Panc1 (cell line): ENCODE measurements around the gene FFAR2. TPM values are rescaled to one million over a fixed set of nuclear protein-coding genes. Genes with fewer than 3 reads are reported as not detected.

Experiments used
- ATAC-seq: fragments of 200-7000 bp; cut with Tn5 transposase; 2 replicates; pipeline ENCODE4 v1.9.1; 2020; ENCODE audit warnings: mild to moderate bottlenecking, moderate library complexity
- BruUV-seq: library from RNA; stranded (reverse); fragments of 400-500 nt; replicated peaks from 2 replicates; lab custom pipeline; 2021; lab: Mats Ljungman, UMichigan
- CTCF ChIA-PET: fragments of 300-600 bp; sonication (Branson Sonifier 250); formaldehyde crosslinking; loops from one replicate; lab custom pipeline; 2022; ENCODE audit warnings: antibody characterized with exemption; lab: Charles Lee
- POLR2A ChIA-PET: fragments of 300-600 bp; sonication (Branson Sonifier 250); formaldehyde crosslinking; loops from one replicate; lab custom pipeline; 2022; ENCODE audit warnings: antibody characterized with exemption; lab: Charles Lee
- DNase-seq: peaks from one replicate; pipeline ENCODE4 v3.0.0-alpha.2; 2010; ENCODE audit warnings: low read depth, low spot score
- H3K27ac ChIP-seq: 2 replicates; pipeline ENCODE4 v1.5.1; 2011; ENCODE audit warnings: mild to moderate bottlenecking, low read length, inconsistent platforms
- H3K27me3 ChIP-seq: fragments of 200-500 bp; sonication (Bioruptor generic); 2 replicates; pipeline ENCODE4 v1.6.0; 2014; ENCODE audit warnings: low read length, inconsistent platforms; ENCODE audit not compliant: control insufficient read depth, insufficient read depth
- H3K36me3 ChIP-seq: fragments of 200-500 bp; sonication (Bioruptor generic); 2 replicates; pipeline ENCODE4 v1.5.1; 2014; ENCODE audit warnings: inconsistent platforms, mild to moderate bottlenecking, low read length, moderate library complexity; ENCODE audit not compliant: control insufficient read depth, insufficient read depth
- H3K4me1 ChIP-seq: 2 replicates; pipeline ENCODE4 v1.5.1; 2011; ENCODE audit warnings: inconsistent platforms, mild to moderate bottlenecking, low read length, moderate library complexity; ENCODE audit not compliant: control insufficient read depth, insufficient read depth
- H3K4me3 ChIP-seq, 2 experiments: 2 replicates each; pipeline ENCODE4 v1.5.1; 2011 to 2012; ENCODE audit warnings: low read depth in 2 of 2, low read length in 2 of 2, mild to moderate bottlenecking in 2 of 2, inconsistent platforms in 1 of 2, moderate library complexity in 1 of 2
- H3K9me3 ChIP-seq: fragments of 200-500 bp; sonication (Bioruptor generic); 2 replicates; pipeline ENCODE4 v1.5.1; 2014; ENCODE audit warnings: low read depth, mild to moderate bottlenecking, inconsistent platforms, low read length, moderate library complexity; ENCODE audit not compliant: control insufficient read depth, insufficient read depth
- POLR2AphosphoS5 ChIP-seq: IDR thresholded peaks from 2 replicates; pipeline ENCODE4 v1.6.1; 2012; ENCODE audit warnings: mild to moderate bottlenecking, low read depth, low read length, moderate library complexity
- SIN3A ChIP-seq: IDR thresholded peaks from 2 replicates; pipeline ENCODE4 v1.6.1; 2012; ENCODE audit warnings: low read depth, mild to moderate bottlenecking, low read length, moderate library complexity, borderline replicate concordance; ENCODE audit not compliant: insufficient read depth
- TCF7L2 ChIP-seq: IDR thresholded peaks from 2 replicates; pipeline ENCODE4 v1.6.1; 2011; ENCODE audit warnings: mild to moderate bottlenecking, low read depth, low read length, inconsistent platforms
- in situ Hi-C: cut with HindIII; loops from 2 replicates; pipeline ENCODE4 v1.10.0; 2016; ENCODE audit warnings: low sequenced_read_pairs, low pct_unique_long_range_greater_than_20kb
- intact Hi-C: fragments of 100-400 bp; cut with micrococcal nuclease; formaldehyde crosslinking; loops from one replicate; pipeline ENCODE4 v1.10.0; 2022; ENCODE audit not compliant: unreplicated experiment
- total RNA-seq: library from RNA; stranded (reverse); gene quantifications from one replicate; pipeline ENCODE4 v1.2.1, GENCODE V29; 2021; ENCODE audit not compliant: unreplicated experiment
- TF ChIP-seq, protein P1 (sequence below), 2 experiments: IDR thresholded peaks; 2 replicates each; pipeline ENCODE4 v1.6.1; 2011 to 2012; ENCODE audit warnings: low read depth in 2 of 2, control low read depth in 1 of 2, low read length in 1 of 2, mild to moderate bottlenecking in 1 of 2, moderate library complexity in 1 of 2; ENCODE audit not compliant: insufficient read depth in 1 of 2
- TF ChIP-seq, protein P2 (sequence below): fragments of 450-650 bp; IDR thresholded peaks from 2 replicates; pipeline ENCODE4 v1.5.1; 2017; ENCODE audit warnings: mild to moderate bottlenecking

FFAR2 gene
- total RNA-seq, 1 experiment from 2014 or later: not detected

DNA sequence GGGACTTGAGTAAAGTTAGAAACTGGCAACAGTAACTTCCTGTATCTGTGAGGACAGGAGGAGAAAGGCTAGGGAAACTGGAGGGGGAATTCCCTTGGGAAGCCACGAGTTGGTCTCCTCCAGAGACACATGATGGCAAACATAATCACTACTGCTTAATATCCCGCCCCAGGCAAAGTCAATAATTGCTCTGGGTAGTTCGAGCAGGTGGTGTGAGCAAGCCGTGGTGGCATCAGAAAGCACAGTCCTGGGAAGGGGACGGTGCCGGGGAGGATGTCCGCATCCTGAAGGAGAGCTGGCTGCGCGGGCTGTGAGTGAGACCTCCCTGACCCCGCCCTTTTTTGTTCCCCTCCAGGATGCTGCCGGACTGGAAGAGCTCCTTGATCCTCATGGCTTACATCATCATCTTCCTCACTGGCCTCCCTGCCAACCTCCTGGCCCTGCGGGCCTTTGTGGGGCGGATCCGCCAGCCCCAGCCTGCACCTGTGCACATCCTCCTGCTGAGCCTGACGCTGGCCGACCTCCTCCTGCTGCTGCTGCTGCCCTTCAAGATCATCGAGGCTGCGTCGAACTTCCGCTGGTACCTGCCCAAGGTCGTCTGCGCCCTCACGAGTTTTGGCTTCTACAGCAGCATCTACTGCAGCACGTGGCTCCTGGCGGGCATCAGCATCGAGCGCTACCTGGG is 1.4 kb downstream of the FFAR2 start:
- CTCF ChIA-PET: no interaction called here
- Histone ChIP-seq H3K27me3 (peaks cover 27% of the 10 kb centered on the region), H3K36me3 (no peaks in the 10 kb centered on the region), H3K27ac (no peak overlapping the region), H3K9me3 (no peaks in the 10 kb centered on the region), H3K4me3 (no peak overlapping the region), H3K4me1 (no peaks in the 10 kb centered on the region)
- TF ChIP-seq POLR2AphosphoS5: no peak
- no peak for TF ChIP-seq TCF7L2
- TF ChIP-seq SIN3A: no peak
- TF ChIP-seq, protein P1, sequence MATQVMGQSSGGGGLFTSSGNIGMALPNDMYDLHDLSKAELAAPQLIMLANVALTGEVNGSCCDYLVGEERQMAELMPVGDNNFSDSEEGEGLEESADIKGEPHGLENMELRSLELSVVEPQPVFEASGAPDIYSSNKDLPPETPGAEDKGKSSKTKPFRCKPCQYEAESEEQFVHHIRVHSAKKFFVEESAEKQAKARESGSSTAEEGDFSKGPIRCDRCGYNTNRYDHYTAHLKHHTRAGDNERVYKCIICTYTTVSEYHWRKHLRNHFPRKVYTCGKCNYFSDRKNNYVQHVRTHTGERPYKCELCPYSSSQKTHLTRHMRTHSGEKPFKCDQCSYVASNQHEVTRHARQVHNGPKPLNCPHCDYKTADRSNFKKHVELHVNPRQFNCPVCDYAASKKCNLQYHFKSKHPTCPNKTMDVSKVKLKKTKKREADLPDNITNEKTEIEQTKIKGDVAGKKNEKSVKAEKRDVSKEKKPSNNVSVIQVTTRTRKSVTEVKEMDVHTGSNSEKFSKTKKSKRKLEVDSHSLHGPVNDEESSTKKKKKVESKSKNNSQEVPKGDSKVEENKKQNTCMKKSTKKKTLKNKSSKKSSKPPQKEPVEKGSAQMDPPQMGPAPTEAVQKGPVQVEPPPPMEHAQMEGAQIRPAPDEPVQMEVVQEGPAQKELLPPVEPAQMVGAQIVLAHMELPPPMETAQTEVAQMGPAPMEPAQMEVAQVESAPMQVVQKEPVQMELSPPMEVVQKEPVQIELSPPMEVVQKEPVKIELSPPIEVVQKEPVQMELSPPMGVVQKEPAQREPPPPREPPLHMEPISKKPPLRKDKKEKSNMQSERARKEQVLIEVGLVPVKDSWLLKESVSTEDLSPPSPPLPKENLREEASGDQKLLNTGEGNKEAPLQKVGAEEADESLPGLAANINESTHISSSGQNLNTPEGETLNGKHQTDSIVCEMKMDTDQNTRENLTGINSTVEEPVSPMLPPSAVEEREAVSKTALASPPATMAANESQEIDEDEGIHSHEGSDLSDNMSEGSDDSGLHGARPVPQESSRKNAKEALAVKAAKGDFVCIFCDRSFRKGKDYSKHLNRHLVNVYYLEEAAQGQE (IDR thresholded peaks at IDR 0.05; ENCODE audit: insufficient read depth in 1 of 2, low read depth in 2 of 2, low read length in 1 of 2): no peak
- TF ChIP-seq, protein P2, sequence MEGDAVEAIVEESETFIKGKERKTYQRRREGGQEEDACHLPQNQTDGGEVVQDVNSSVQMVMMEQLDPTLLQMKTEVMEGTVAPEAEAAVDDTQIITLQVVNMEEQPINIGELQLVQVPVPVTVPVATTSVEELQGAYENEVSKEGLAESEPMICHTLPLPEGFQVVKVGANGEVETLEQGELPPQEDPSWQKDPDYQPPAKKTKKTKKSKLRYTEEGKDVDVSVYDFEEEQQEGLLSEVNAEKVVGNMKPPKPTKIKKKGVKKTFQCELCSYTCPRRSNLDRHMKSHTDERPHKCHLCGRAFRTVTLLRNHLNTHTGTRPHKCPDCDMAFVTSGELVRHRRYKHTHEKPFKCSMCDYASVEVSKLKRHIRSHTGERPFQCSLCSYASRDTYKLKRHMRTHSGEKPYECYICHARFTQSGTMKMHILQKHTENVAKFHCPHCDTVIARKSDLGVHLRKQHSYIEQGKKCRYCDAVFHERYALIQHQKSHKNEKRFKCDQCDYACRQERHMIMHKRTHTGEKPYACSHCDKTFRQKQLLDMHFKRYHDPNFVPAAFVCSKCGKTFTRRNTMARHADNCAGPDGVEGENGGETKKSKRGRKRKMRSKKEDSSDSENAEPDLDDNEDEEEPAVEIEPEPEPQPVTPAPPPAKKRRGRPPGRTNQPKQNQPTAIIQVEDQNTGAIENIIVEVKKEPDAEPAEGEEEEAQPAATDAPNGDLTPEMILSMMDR: no peak
- no peak for DNase-seq
- intact Hi-C loops (no loop called here), in situ Hi-C loops (no loop called here)
- no TSS peak for BruUV-seq
- POLR2A ChIA-PET: no interaction called here
- ATAC-seq: 0 out of 2 replicates have a peak, but pooled peaks have one; percentile 12

DNA sequence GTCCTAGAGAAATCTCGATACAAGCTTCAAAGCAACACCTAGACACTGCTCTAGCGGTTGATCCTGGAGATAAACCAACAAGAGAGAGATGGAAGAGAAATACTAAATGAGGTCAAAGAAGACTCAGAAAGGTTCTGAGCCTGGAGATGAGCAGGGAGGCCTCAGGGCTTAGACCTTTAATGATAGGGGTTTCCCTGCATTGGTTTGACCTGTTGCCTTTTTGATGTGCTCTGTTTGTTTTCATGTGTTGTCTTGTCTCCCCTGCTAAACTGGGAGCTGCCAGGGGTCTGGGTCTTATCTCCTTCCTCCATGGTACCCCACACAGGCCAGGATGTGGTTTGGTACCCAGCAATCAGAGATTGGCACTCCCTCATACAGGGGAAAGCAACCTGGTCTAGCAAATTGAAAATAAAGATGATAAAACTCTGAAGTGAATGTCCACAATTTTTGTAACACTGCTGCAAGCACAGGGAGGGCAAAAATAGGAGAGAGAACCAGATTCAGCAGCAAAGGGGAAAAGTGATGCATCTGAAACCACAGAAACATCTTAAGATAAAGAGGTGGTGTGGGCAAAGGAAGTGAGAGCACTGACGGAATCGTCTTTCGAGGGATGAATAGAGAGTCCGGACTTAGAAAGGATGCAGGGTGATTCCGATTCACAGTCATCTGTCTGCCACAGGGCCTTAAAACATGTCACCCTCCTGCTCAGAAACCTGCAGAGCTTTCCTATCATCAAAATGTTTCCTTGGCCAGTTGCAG is 3.5 kb downstream of the FFAR2 start:
- no peak overlapping the region for H3K4me3 ChIP-seq
- no peak overlapping the region for H3K27ac ChIP-seq
- ChIA-PET POLR2A (interaction anchor here (0.7 kb wide), 1 partner anchor 109 kb away, joined by 3 read pairs; no protein-coding TSS in a partner anchor), CTCF (interaction anchor here (0.7 kb wide), 1 partner anchor 31 kb away, joined by 6 read pairs; no protein-coding TSS in a partner anchor)
- H3K27me3 ChIP-seq: peaks cover 22% of the 10 kb centered on the region
- H3K36me3 ChIP-seq: no peaks in the 10 kb centered on the region
- ATAC-seq: no peak
- intact Hi-C loops: no loop called here
- no TSS peak for BruUV-seq
- H3K9me3 ChIP-seq: no peaks in the 10 kb centered on the region
- H3K4me1 ChIP-seq: no peaks in the 10 kb centered on the region
- TF ChIP-seq POLR2AphosphoS5: no peak
- TF ChIP-seq, protein P2: no peak
- TF ChIP-seq SIN3A: no peak
- TF ChIP-seq, protein P1 (IDR thresholded peaks at IDR 0.05; ENCODE audit: insufficient read depth in 1 of 2, low read depth in 2 of 2, low read length in 1 of 2): no peak
- TF ChIP-seq TCF7L2: no peak
- DNase-seq: no peak
- in situ Hi-C loops: no loop called here
